Muscle of back (tissue), 11 donors: ENCODE results near the gene ROR1. TPM values are rescaled to one million over a fixed set of nuclear protein-coding genes. Genes with fewer than 3 reads are reported as not detected.

Source experiments
- DNase-seq, 3 donors: peaks; one replicate each; pipeline versions ENCODE4 v3.0.0 to v3.0.0-alpha.2; 2013
- polyA plus RNA-seq, 10 donors: library from polyadenylated mRNA; unstranded; fragments of 120-200 nt; gene quantifications; one replicate each; pipeline ENCODE4 v1.2.1, GENCODE V29; 2013; ENCODE audit not compliant: insufficient read length in 10 of 10

ROR1 gene
- polyA plus RNA-seq, 10 donors: 10.4 to 26.5 (median 14.0) TPM

GRCh38 chr1:63991685-63992084 lies 217.9 kb downstream of the ROR1 start:
- DNase-seq: no peak

GRCh38 chr1:64000021-64000420 lies 226.2 kb downstream of the ROR1 start:
- peak in 1 of 3 donors; percentile 54 for DNase-seq

- no peak for DNase-seq
Measured at GRCh38 chr1:64001038-64001437, 227.2 kb downstream of the ROR1 start.

GRCh38 chr1:64004451-64005025 lies 230.7 kb downstream of the ROR1 start:
- no peak for DNase-seq

- no peak for DNase-seq
Measured at GRCh38 chr1:64005801-64006200, 232.0 kb downstream of the ROR1 start.

GRCh38 chr1:64006276-64007051 lies 232.6 kb downstream of the ROR1 start:
- no peak for DNase-seq

GRCh38 chr1:64010316-64010715 lies 236.5 kb downstream of the ROR1 start:
- no peak for DNase-seq

- no peak for DNase-seq
Measured at GRCh38 chr1:64013395-64013794, 239.6 kb downstream of the ROR1 start.

- peak in 1 of 3 donors; percentile 54 for DNase-seq
Measured at GRCh38 chr1:64019818-64020217, 246.0 kb downstream of the ROR1 start.

- no peak for DNase-seq
Measured at GRCh38 chr1:64021066-64021465, 247.2 kb downstream of the ROR1 start.

GRCh38 chr1:64025051-64025450 lies 251.2 kb downstream of the ROR1 start:
- DNase-seq: no peak

GRCh38 chr1:64029037-64029436 lies 255.2 kb downstream of the ROR1 start:
- DNase-seq: no peak

GRCh38 chr1:64030411-64030810 lies 256.6 kb downstream of the ROR1 start:
- no peak for DNase-seq

GRCh38 chr1:64031236-64031635 lies 257.4 kb downstream of the ROR1 start:
- no peak for DNase-seq

GRCh38 chr1:64033667-64034220 lies 259.9 kb downstream of the ROR1 start:
- peak in 1 of 3 donors; percentile 39 for DNase-seq

GRCh38 chr1:64036549-64036948 lies 262.7 kb downstream of the ROR1 start:
- no peak for DNase-seq

GRCh38 chr1:64038119-64038518 lies 264.3 kb downstream of the ROR1 start:
- DNase-seq: no peak

GRCh38 chr1:64038965-64039364 lies 265.1 kb downstream of the ROR1 start:
- no peak for DNase-seq

GRCh38 chr1:64039390-64039926 lies 265.6 kb downstream of the ROR1 start:
- DNase-seq: peak; percentile 63 to 98 (median 85)

GRCh38 chr1:64041371-64042131 lies 267.7 kb downstream of the ROR1 start:
- no peak for DNase-seq

GRCh38 chr1:64042331-64043100 lies 268.7 kb downstream of the ROR1 start:
- DNase-seq: peak; percentile 77 to 95 (median 91)
